ENCODE results near the gene TFDP1. TPM values are rescaled to one million over a fixed set of nuclear protein-coding genes. Genes with fewer than 3 reads are reported as not detected.

Gene TFDP1
- total RNA-seq, 3 donors from 2014 or later (not counting 1 experiment from before 2014, with no cell fraction given) = 26.3 to 44.3 (median 29.2) TPM

DNA sequence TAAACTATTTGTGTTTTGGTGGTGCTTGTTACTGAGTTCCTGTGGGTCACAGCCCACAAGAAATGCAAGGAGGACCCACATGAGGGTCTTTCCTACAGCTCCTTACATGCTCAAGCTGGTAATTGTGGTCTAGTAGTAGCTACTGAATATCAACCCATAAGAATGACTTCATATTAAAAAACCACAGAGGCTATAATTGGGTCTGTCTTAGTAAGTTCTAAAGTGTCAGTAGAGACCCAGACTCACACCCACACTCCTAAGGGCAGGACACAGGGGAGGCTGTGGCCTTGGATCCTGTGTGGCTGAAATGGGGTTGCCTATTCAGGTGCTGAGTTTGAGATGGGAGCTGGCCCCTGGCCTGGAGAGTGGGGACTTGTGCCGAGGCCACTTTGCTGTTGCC lies 19.6 kb downstream of the TFDP1 start:
- TF ChIP-seq, protein P1, sequence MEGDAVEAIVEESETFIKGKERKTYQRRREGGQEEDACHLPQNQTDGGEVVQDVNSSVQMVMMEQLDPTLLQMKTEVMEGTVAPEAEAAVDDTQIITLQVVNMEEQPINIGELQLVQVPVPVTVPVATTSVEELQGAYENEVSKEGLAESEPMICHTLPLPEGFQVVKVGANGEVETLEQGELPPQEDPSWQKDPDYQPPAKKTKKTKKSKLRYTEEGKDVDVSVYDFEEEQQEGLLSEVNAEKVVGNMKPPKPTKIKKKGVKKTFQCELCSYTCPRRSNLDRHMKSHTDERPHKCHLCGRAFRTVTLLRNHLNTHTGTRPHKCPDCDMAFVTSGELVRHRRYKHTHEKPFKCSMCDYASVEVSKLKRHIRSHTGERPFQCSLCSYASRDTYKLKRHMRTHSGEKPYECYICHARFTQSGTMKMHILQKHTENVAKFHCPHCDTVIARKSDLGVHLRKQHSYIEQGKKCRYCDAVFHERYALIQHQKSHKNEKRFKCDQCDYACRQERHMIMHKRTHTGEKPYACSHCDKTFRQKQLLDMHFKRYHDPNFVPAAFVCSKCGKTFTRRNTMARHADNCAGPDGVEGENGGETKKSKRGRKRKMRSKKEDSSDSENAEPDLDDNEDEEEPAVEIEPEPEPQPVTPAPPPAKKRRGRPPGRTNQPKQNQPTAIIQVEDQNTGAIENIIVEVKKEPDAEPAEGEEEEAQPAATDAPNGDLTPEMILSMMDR (IDR thresholded peaks at IDR 0.05) = no peak
- DNase-seq (no peak), ATAC-seq (no peak)
- intact Hi-C loops (cut with micrococcal nuclease) = no loop called here
- H3K4me3 ChIP-seq (ENCODE audit: low read length) = no peak overlapping the region
- H3K9me3 Mint-ChIP-seq = no peaks in the 10 kb centered on the region
- no peaks in the 10 kb centered on the region for H3K27me3 Mint-ChIP-seq (ENCODE audit: low read depth in 2 of 2)
- no peak overlapping the region for H3K27ac ChIP-seq (ENCODE audit: low read length)
- H3K36me3 Mint-ChIP-seq = no peaks in the 10 kb centered on the region
- 100% methylated on average over 1 of the region's 1 CpG for WGBS (ENCODE audit: insufficient coverage)
- peaks cover 4% of the 10 kb centered on the region for H3K9me3 ChIP-seq (ENCODE audit: control insufficient read depth, insufficient read depth, low read length)
- no peaks in the 10 kb centered on the region for H3K27me3 ChIP-seq (ENCODE audit: control insufficient read depth, insufficient read depth, low read length)
- no peak overlapping the region for H3K4me3 Mint-ChIP-seq
- H3K4me1 Mint-ChIP-seq = peaks cover 47 to 60% of the 10 kb centered on the region in 2 donors
- H3K27ac Mint-ChIP-seq = peak overlapping the region in 1 of 2 donors; percentile 20
- peaks cover 39% of the 10 kb centered on the region for H3K4me1 ChIP-seq (ENCODE audit: control insufficient read depth, insufficient read depth, low read length)
- H3K36me3 ChIP-seq (ENCODE audit: control insufficient read depth, insufficient read depth, low read length) = no peaks in the 10 kb centered on the region

DNA sequence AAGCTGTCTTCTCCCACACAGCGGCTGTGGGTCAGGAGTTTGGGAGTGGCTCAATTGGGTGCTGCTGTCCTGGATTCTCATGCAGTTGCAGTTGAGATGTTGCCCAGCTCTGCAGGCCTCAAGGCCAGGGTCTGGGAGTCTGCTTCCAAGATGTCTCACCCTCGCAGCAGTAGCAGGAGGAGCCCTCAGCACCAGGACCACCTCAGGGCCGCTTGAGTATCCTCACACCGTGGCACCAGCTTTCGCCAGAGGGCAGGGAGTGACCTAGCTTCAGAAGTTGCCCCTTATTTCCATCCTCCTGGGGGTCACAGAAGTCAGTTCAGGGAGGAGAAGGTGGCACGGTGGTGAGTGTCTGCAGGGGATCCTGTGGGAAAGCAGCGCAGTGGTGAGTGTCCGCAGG lies 20.9 kb downstream of the TFDP1 start:
- Mint-ChIP-seq H3K27me3 (ENCODE audit: low read depth in 2 of 2) (no peaks in the 10 kb centered on the region), H3K36me3 (no peaks in the 10 kb centered on the region), H3K4me1 (peaks cover 47 to 55% of the 10 kb centered on the region in 2 donors), H3K27ac (peak overlapping the region; percentile 63 to 78), H3K4me3 (no peak overlapping the region), H3K9me3 (no peaks in the 10 kb centered on the region)
- TF ChIP-seq, protein P1 (IDR thresholded peaks at IDR 0.05) = no peak
- Histone ChIP-seq H3K4me3 (ENCODE audit: low read length) (no peak overlapping the region), H3K4me1 (ENCODE audit: control insufficient read depth, insufficient read depth, low read length) (peaks cover 39% of the 10 kb centered on the region), H3K27me3 (ENCODE audit: control insufficient read depth, insufficient read depth, low read length) (no peaks in the 10 kb centered on the region), H3K27ac (ENCODE audit: low read length) (no peak overlapping the region), H3K36me3 (ENCODE audit: control insufficient read depth, insufficient read depth, low read length) (no peaks in the 10 kb centered on the region), H3K9me3 (ENCODE audit: control insufficient read depth, insufficient read depth, low read length) (no peaks in the 10 kb centered on the region)
- DNase-seq (no peak), ATAC-seq (no peak)
- intact Hi-C loops (cut with micrococcal nuclease) = no loop called here
- WGBS (ENCODE audit: insufficient coverage) = 99% methylated on average over 8 of the region's 8 CpGs

DNA sequence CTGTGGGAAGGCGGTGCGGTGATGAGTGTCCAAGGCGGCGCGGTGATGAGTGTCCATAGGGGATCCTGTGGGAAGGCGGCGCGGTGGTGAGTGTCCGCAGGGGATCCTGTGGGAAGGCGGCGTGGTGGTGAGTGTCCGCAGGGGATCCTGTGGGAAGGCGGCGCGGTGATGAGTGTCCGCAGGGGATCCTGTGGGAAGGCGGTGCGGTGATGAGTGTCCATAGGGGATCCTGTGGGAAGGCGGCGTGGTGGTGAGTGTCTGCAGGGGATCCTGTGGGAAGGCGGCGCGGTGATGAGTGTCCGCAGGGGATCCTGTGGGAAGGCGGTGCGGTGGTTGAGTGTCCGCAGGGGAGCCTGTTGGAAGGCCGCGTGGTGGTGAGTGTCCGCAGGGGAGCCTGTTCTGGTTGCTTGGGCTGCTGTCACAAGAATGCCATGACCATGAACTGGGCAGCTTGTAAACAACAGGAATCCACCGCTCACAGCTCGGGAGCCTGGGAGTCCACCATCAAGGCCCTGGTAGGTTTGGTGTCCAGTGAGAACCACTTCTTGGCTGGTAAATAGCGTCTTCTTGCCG lies 21.4 kb downstream of the TFDP1 start:
- Mint-ChIP-seq H3K27me3 (ENCODE audit: low read depth in 2 of 2) (no peaks in the 10 kb centered on the region), H3K4me1 (peaks cover 47 to 53% of the 10 kb centered on the region in 2 donors), H3K9me3 (no peaks in the 10 kb centered on the region), H3K36me3 (no peaks in the 10 kb centered on the region), H3K27ac (peak overlapping the region; percentile 96 to 97), H3K4me3 (no peak overlapping the region)
- Histone ChIP-seq H3K36me3 (ENCODE audit: control insufficient read depth, insufficient read depth, low read length) (no peaks in the 10 kb centered on the region), H3K4me1 (ENCODE audit: control insufficient read depth, insufficient read depth, low read length) (peaks cover 39% of the 10 kb centered on the region), H3K4me3 (ENCODE audit: low read length) (no peak overlapping the region), H3K27ac (ENCODE audit: low read length) (peak overlapping the region; percentile 95), H3K27me3 (ENCODE audit: control insufficient read depth, insufficient read depth, low read length) (no peaks in the 10 kb centered on the region), H3K9me3 (ENCODE audit: control insufficient read depth, insufficient read depth, low read length) (no peaks in the 10 kb centered on the region)
- 98% methylated on average over 34 of the region's 34 CpGs for WGBS (ENCODE audit: insufficient coverage)
- DNase-seq (no peak), ATAC-seq (no peak)
- intact Hi-C loops (cut with micrococcal nuclease) = no loop called here
- TF ChIP-seq, protein P1 (IDR thresholded peaks at IDR 0.05) = no peak
